NCI-H146 (cell line): Measurements from ENCODE around the gene ZFAND2B.

Source experiments
- DNase-seq: peaks from one replicate; lab custom pipeline; 2025; lab: John Stamatoyannopoulos, UW

Gene ZFAND2B

GRCh38 chr2:219220652-219221402 is 14.2 kb downstream of the ZFAND2B start:
- no peak for DNase-seq

GRCh38 chr2:219221957-219222518 is 15.5 kb downstream of the ZFAND2B start:
- no peak for DNase-seq

GRCh38 chr2:219223831-219224610 is 17.4 kb downstream of the ZFAND2B start:
- no peak for DNase-seq

GRCh38 chr2:219225350-219225749 is 18.8 kb downstream of the ZFAND2B start:
- no peak for DNase-seq

- DNase-seq: no peak
These were observed 21.7 kb downstream of the ZFAND2B start for GRCh38 chr2:219228041-219228910.

GRCh38 chr2:219228911-219229304 is 22.3 kb downstream of the ZFAND2B start:
- DNase-seq: no peak

- DNase-seq: peak; percentile 96
These were observed 22.9 kb downstream of the ZFAND2B start, which contains the start of the genes ANKZF1 and ATG9A for GRCh38 chr2:219229305-219230058. Gene ANKZF1, plus strand, starts transcription at chr2:219229806. Its CDS starts 452 bp downstream, at chr2:219230258. Gene ATG9A, minus strand, starts transcription at chr2:219229636. Its CDS starts 1,612 bp downstream, at chr2:219228024.

- DNase-seq: peak; percentile 33
These were observed 23.5 kb downstream of the ZFAND2B start for GRCh38 chr2:219230059-219230540.

- no peak for DNase-seq
These were observed 27.7 kb downstream of the ZFAND2B start for GRCh38 chr2:219234331-219234730.

- no peak for DNase-seq
These were observed 36.7 kb downstream of the ZFAND2B start for GRCh38 chr2:219243291-219243761.

GRCh38 chr2:219244789-219245147 is 38.2 kb downstream of the ZFAND2B start:
- no peak for DNase-seq

GRCh38 chr2:219245148-219245898 is 38.7 kb downstream of the ZFAND2B start, which contains the start of the genes GLB1L and STK16:
Gene GLB1L, minus strand, starts transcription at chr2:219245444. Its CDS starts 1,871 bp downstream, at chr2:219243573.
Gene STK16, plus strand, starts transcription at chr2:219245479. Its CDS starts 521 bp downstream, at chr2:219246000.
- peak; percentile 84 for DNase-seq

GRCh38 chr2:219245899-219246230 is 39.3 kb downstream of the ZFAND2B start:
- DNase-seq: no peak

- no peak for DNase-seq
These were observed 40.0 kb downstream of the ZFAND2B start for GRCh38 chr2:219246559-219246958.

GRCh38 chr2:219247678-219248642 is 41.4 kb downstream of the ZFAND2B start:
- DNase-seq: no peak

- no peak for DNase-seq
These were observed 42.2 kb downstream of the ZFAND2B start for GRCh38 chr2:219248845-219249202.

GRCh38 chr2:219249203-219249980 is 42.8 kb downstream of the ZFAND2B start:
- no peak for DNase-seq
